Loucy (cell line): ENCODE results near the gene CNIH1.

Source experiments
- CTCF ChIP-seq: fragments of 200-600 bp; sonication (generic); conservative IDR thresholded peaks from 2 replicates; pipeline ENCODE4 v1.5.1; 2014; ENCODE audit warnings: mild to moderate bottlenecking, antibody characterized with exemption, low read length
- EZH2phosphoT487 ChIP-seq: fragments of 200-600 bp; IDR thresholded peaks from 2 replicates; pipeline ENCODE4 v1.6.1; 2018; ENCODE audit warnings: antibody characterized with exemption, mild to moderate bottlenecking, moderate library complexity, borderline replicate concordance

- TF ChIP-seq CTCF (no peak), EZH2phosphoT487 (no peak)
Measured at GRCh38 chr14:54474232-54474793, 33.1 kb upstream of the CNIH1 start.
